HEK293 (cell line): ENCODE results near the gene RER1.

Source experiments
- BCL11A ChIP-seq: fragments of 450-650 bp; formaldehyde crosslinking; IDR thresholded peaks from 2 replicates; pipeline ENCODE4 v1.5.1; 2016; ENCODE audit warnings: low read depth, missing biosample characterization, missing genetic modification characterization
- GLI2 ChIP-seq: fragments of 450-650 bp; formaldehyde crosslinking; IDR thresholded peaks from 2 replicates; pipeline ENCODE4; 2017; ENCODE audit warnings: missing biosample characterization, missing genetic modification characterization, low read depth, borderline replicate concordance
- GLIS2 ChIP-seq: fragments of 450-650 bp; formaldehyde crosslinking; IDR thresholded peaks from 2 replicates; pipeline ENCODE4 v1.5.1; 2016; ENCODE audit warnings: missing biosample characterization, missing genetic modification characterization
- HOXA7 ChIP-seq: sonication (generic); formaldehyde crosslinking; IDR thresholded peaks from 2 replicates; pipeline ENCODE4 v1.8.1; 2022; ENCODE audit warnings: missing genetic modification reagents, borderline replicate concordance
- IKZF3 ChIP-seq: fragments of 450-650 bp; IDR thresholded peaks from 2 replicates; pipeline ENCODE4 v1.5.0; 2018; ENCODE audit warnings: missing biosample characterization, mild to moderate bottlenecking, missing genetic modification characterization, moderate library complexity
- KLF1 ChIP-seq: fragments of 450-650 bp; formaldehyde crosslinking; IDR thresholded peaks from 2 replicates; pipeline ENCODE4 v1.5.1; 2016; ENCODE audit warnings: missing biosample characterization, missing genetic modification characterization
- KLF9 ChIP-seq: fragments of 450-650 bp; formaldehyde crosslinking; IDR thresholded peaks from 2 replicates; pipeline ENCODE4 v1.5.1; 2016; ENCODE audit warnings: missing biosample characterization, missing genetic modification characterization, low read depth
- ZBTB1 ChIP-seq: fragments of 450-650 bp; formaldehyde crosslinking; IDR thresholded peaks from 2 replicates; pipeline ENCODE4 v1.5.1; 2016; ENCODE audit warnings: missing biosample characterization, missing genetic modification characterization
- ZBTB21 ChIP-seq: fragments of 450-650 bp; formaldehyde crosslinking; IDR thresholded peaks from 2 replicates; pipeline ENCODE4 v1.5.1; 2017; ENCODE audit warnings: missing biosample characterization, missing genetic modification characterization
- ZBTB48 ChIP-seq: fragments of 450-650 bp; formaldehyde crosslinking; IDR thresholded peaks from 2 replicates; pipeline ENCODE4 v1.5.1; 2016; ENCODE audit warnings: missing biosample characterization, missing genetic modification characterization
- ZEB2 ChIP-seq: fragments of 450-650 bp; formaldehyde crosslinking; IDR thresholded peaks from 2 replicates; pipeline ENCODE4 v1.5.1; 2016; ENCODE audit warnings: missing biosample characterization, missing genetic modification characterization
- ZNF114 ChIP-seq: fragments of 450-650 bp; formaldehyde crosslinking; IDR thresholded peaks from 2 replicates; pipeline ENCODE4 v1.5.0; 2017; ENCODE audit warnings: missing biosample characterization, missing genetic modification characterization
- ZNF121 ChIP-seq: fragments of 450-650 bp; formaldehyde crosslinking; IDR thresholded peaks from 2 replicates; pipeline ENCODE4 v1.5.1; 2016; ENCODE audit warnings: missing biosample characterization, missing genetic modification characterization
- ZNF132 ChIP-seq: fragments of 450-650 bp; formaldehyde crosslinking; IDR thresholded peaks from 2 replicates; pipeline ENCODE4 v1.5.1; 2017; ENCODE audit warnings: missing biosample characterization, missing genetic modification characterization, borderline replicate concordance
- ZNF133 ChIP-seq: fragments of 450-650 bp; formaldehyde crosslinking; IDR thresholded peaks from 2 replicates; pipeline ENCODE4 v1.5.1; 2016; ENCODE audit warnings: missing biosample characterization, missing genetic modification characterization
- ZNF157 ChIP-seq: fragments of 450-650 bp; formaldehyde crosslinking; IDR thresholded peaks from 2 replicates; pipeline ENCODE4 v1.5.1; 2016; ENCODE audit warnings: missing biosample characterization, missing genetic modification characterization
- ZNF169 ChIP-seq: fragments of 450-650 bp; formaldehyde crosslinking; IDR thresholded peaks from 2 replicates; pipeline ENCODE4 v1.5.1; 2016; ENCODE audit warnings: missing biosample characterization, missing genetic modification characterization
- ZNF2 ChIP-seq: fragments of 450-650 bp; formaldehyde crosslinking; IDR thresholded peaks from 2 replicates; pipeline ENCODE4 v1.5.1; 2016; ENCODE audit warnings: missing biosample characterization, missing genetic modification characterization
- ZNF223 ChIP-seq: fragments of 450-650 bp; formaldehyde crosslinking; IDR thresholded peaks from 2 replicates; pipeline ENCODE4 v1.5.1; 2016; ENCODE audit warnings: missing biosample characterization, missing genetic modification characterization
- ZNF335 ChIP-seq: fragments of 450-650 bp; formaldehyde crosslinking; conservative IDR thresholded peaks from 2 replicates; pipeline ENCODE4 v1.5.1; 2016; ENCODE audit warnings: missing biosample characterization, missing genetic modification characterization
- ZNF37A ChIP-seq: fragments of 450-650 bp; IDR thresholded peaks from 2 replicates; pipeline ENCODE4 v1.5.1; 2018; ENCODE audit warnings: missing biosample characterization, missing genetic modification characterization
- ZNF423 ChIP-seq: fragments of 450-650 bp; formaldehyde crosslinking; IDR thresholded peaks from 2 replicates; pipeline ENCODE4 v1.5.1; 2016; ENCODE audit warnings: missing biosample characterization, missing genetic modification characterization
- ZNF433 ChIP-seq: fragments of 450-650 bp; formaldehyde crosslinking; IDR thresholded peaks from 2 replicates; pipeline ENCODE4 v1.5.1; 2016; ENCODE audit warnings: missing biosample characterization, missing genetic modification characterization, low read depth
- ZNF621 ChIP-seq: fragments of 450-650 bp; formaldehyde crosslinking; IDR thresholded peaks from 2 replicates; pipeline ENCODE4 v1.5.1; 2017; ENCODE audit warnings: missing biosample characterization, missing genetic modification characterization
- ZNF664 ChIP-seq: fragments of 450-650 bp; formaldehyde crosslinking; IDR thresholded peaks from 2 replicates; pipeline ENCODE4 v1.5.1; 2016; ENCODE audit warnings: missing biosample characterization, missing genetic modification characterization
- ZNF76 ChIP-seq: fragments of 450-650 bp; formaldehyde crosslinking; IDR thresholded peaks from 2 replicates; pipeline ENCODE4; 2016; ENCODE audit warnings: low read depth, missing biosample characterization, missing genetic modification characterization, borderline replicate concordance
- ZSCAN16 ChIP-seq: fragments of 450-650 bp; formaldehyde crosslinking; IDR thresholded peaks from 2 replicates; pipeline ENCODE4 v1.5.1; 2016; ENCODE audit warnings: missing biosample characterization, missing genetic modification characterization
- ZSCAN18 ChIP-seq: fragments of 450-650 bp; formaldehyde crosslinking; IDR thresholded peaks from 2 replicates; pipeline ENCODE4 v1.5.1; 2016; ENCODE audit warnings: missing biosample characterization, missing genetic modification characterization
- ZXDB ChIP-seq: fragments of 450-650 bp; formaldehyde crosslinking; IDR thresholded peaks from 2 replicates; pipeline ENCODE4 v1.5.1; 2016; ENCODE audit warnings: missing biosample characterization, missing genetic modification characterization
- TF ChIP-seq, protein P1 (sequence below): fragments of 450-650 bp; formaldehyde crosslinking; IDR thresholded peaks from 2 replicates; pipeline ENCODE4 v1.5.1; 2016; ENCODE audit warnings: missing biosample characterization, missing genetic modification characterization
- TF ChIP-seq, protein P2 (sequence below): sonication (generic); formaldehyde crosslinking; IDR thresholded peaks from 2 replicates; pipeline ENCODE4 v1.8.1; 2022; ENCODE audit warnings: mild to moderate bottlenecking, moderate library complexity, missing genetic modification reagents
- TF ChIP-seq, protein P3 (sequence below): IDR thresholded peaks from 2 replicates; pipeline ENCODE4 v1.6.1; 2011; ENCODE audit warnings: mild to moderate bottlenecking, low read depth, low read length, borderline replicate concordance
- TF ChIP-seq, protein P4 (sequence below): fragments of 450-650 bp; formaldehyde crosslinking; IDR thresholded peaks from 2 replicates; pipeline ENCODE4 v1.5.1; 2017; ENCODE audit warnings: missing biosample characterization, missing genetic modification characterization

Gene RER1

GRCh38 chr1:2412773-2413494 lies 21.3 kb downstream of the RER1 start (continued):
- TF ChIP-seq ZNF132 (tag by site-specific recombination), result no peak
- TF ChIP-seq ZNF223 (tag by site-specific recombination), result no peak
- TF ChIP-seq, protein P1, sequence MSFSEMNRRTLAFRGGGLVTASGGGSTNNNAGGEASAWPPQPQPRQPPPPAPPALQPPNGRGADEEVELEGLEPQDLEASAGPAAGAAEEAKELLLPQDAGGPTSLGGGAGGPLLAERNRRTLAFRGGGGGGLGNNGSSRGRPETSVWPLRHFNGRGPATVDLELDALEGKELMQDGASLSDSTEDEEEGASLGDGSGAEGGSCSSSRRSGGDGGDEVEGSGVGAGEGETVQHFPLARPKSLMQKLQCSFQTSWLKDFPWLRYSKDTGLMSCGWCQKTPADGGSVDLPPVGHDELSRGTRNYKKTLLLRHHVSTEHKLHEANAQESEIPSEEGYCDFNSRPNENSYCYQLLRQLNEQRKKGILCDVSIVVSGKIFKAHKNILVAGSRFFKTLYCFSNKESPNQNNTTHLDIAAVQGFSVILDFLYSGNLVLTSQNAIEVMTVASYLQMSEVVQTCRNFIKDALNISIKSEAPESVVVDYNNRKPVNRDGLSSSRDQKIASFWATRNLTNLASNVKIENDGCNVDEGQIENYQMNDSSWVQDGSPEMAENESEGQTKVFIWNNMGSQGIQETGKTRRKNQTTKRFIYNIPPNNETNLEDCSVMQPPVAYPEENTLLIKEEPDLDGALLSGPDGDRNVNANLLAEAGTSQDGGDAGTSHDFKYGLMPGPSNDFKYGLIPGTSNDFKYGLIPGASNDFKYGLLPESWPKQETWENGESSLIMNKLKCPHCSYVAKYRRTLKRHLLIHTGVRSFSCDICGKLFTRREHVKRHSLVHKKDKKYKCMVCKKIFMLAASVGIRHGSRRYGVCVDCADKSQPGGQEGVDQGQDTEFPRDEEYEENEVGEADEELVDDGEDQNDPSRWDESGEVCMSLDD, result peak; percentile 49; the same call in 1 of the 2 replicates
- TF ChIP-seq KLF1 (tag by site-specific recombination), result 0 out of 2 replicates have a peak, but pooled peaks have one; percentile 36
- TF ChIP-seq ZBTB21 (tag by site-specific recombination), result no peak
- no peak for TF ChIP-seq IKZF3 (tag by site-specific recombination)
- no peak for TF ChIP-seq ZNF114 (tag by site-specific recombination)
- no peak; the same call in 1 of the 2 replicates for TF ChIP-seq ZNF423 (tag by site-specific recombination)
- TF ChIP-seq ZNF2, result no peak
- TF ChIP-seq, protein P2, sequence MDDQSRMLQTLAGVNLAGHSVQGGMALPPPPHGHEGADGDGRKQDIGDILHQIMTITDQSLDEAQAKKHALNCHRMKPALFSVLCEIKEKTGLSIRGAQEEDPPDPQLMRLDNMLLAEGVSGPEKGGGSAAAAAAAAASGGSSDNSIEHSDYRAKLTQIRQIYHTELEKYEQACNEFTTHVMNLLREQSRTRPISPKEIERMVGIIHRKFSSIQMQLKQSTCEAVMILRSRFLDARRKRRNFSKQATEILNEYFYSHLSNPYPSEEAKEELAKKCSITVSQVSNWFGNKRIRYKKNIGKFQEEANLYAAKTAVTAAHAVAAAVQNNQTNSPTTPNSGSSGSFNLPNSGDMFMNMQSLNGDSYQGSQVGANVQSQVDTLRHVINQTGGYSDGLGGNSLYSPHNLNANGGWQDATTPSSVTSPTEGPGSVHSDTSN (CRISPR knock-in tag), result peak; percentile 34; the same call in 1 of the 2 replicates
- no peak for TF ChIP-seq HOXA7 (CRISPR knock-in tag)
- no peak for TF ChIP-seq ZNF157 (tag by site-specific recombination)
- TF ChIP-seq ZNF621 (tag by site-specific recombination), result no peak
- no peak for TF ChIP-seq GLI2 (tag by site-specific recombination)
- TF ChIP-seq, protein P3, sequence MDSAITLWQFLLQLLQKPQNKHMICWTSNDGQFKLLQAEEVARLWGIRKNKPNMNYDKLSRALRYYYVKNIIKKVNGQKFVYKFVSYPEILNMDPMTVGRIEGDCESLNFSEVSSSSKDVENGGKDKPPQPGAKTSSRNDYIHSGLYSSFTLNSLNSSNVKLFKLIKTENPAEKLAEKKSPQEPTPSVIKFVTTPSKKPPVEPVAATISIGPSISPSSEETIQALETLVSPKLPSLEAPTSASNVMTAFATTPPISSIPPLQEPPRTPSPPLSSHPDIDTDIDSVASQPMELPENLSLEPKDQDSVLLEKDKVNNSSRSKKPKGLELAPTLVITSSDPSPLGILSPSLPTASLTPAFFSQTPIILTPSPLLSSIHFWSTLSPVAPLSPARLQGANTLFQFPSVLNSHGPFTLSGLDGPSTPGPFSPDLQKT, result no peak
- no peak for TF ChIP-seq ZSCAN18 (tag by site-specific recombination)
- no peak for TF ChIP-seq ZBTB1 (tag by site-specific recombination)
- no peak for TF ChIP-seq ZNF121 (tag by site-specific recombination)
- no peak for TF ChIP-seq ZSCAN16 (tag by site-specific recombination)
- no peak for TF ChIP-seq ZNF37A (tag by site-specific recombination)
- peak; percentile 65; the same call in 1 of the 2 replicates for TF ChIP-seq ZXDB (tag by site-specific recombination)
- TF ChIP-seq, protein P4, sequence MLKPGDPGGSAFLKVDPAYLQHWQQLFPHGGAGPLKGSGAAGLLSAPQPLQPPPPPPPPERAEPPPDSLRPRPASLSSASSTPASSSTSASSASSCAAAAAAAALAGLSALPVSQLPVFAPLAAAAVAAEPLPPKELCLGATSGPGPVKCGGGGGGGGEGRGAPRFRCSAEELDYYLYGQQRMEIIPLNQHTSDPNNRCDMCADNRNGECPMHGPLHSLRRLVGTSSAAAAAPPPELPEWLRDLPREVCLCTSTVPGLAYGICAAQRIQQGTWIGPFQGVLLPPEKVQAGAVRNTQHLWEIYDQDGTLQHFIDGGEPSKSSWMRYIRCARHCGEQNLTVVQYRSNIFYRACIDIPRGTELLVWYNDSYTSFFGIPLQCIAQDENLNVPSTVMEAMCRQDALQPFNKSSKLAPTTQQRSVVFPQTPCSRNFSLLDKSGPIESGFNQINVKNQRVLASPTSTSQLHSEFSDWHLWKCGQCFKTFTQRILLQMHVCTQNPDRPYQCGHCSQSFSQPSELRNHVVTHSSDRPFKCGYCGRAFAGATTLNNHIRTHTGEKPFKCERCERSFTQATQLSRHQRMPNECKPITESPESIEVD (tag by site-specific recombination), result no peak
- TF ChIP-seq ZNF335, result peak; percentile 65
- TF ChIP-seq ZNF169, result no peak
- TF ChIP-seq ZEB2 (tag by site-specific recombination), result peak; percentile 64
- TF ChIP-seq BCL11A, result no peak
- no peak for TF ChIP-seq ZNF433 (tag by site-specific recombination)
- TF ChIP-seq GLIS2 (tag by site-specific recombination), result peak; percentile 75; the same call in 1 of the 2 replicates
- no peak; the same call in 1 of the 2 replicates for TF ChIP-seq ZBTB48
- peak; percentile 88 for TF ChIP-seq ZNF76 (tag by site-specific recombination)
- peak; percentile 70 for TF ChIP-seq KLF9
- no peak for TF ChIP-seq ZNF664
- TF ChIP-seq ZNF133 (tag by site-specific recombination), result no peak
